Right atrium auricular region (tissue), 2 donors: ENCODE data around the gene IL16. TPM values are rescaled to one million over a fixed set of nuclear protein-coding genes. Genes with fewer than 3 reads are reported as not detected.
A peak's percentile ranks its signal among the peaks of the same experiment; 100 is the strongest.

Source experiments
- DNase-seq: peaks from one replicate; pipeline ENCODE4 v3.0.0-alpha.2; 2019; ENCODE audit warnings: low spot score
- H3K27ac ChIP-seq, 2 donors: fragments of 200-600 bp; sonication (generic); 1 replicate in 1 of 2; 2 replicates in 1 of 2; pipeline ENCODE4 v1.5.1; 2016 to 2019
- H3K27me3 ChIP-seq, 2 donors: fragments of 200-600 bp; sonication (generic); one replicate each; pipeline versions ENCODE4 v1.5.1 to v1.6.0; 2017 to 2019
- H3K36me3 ChIP-seq: fragments of 200-600 bp; sonication (generic); one replicate; pipeline ENCODE4 v1.5.1; 2016
- H3K4me1 ChIP-seq, 2 donors: fragments of 200-600 bp; sonication (generic); one replicate each; pipeline versions ENCODE4 v1.5.1 to v1.6.0; 2017 to 2019
- H3K4me3 ChIP-seq, 2 donors: fragments of 200-600 bp; sonication (generic); 1 replicate in 1 of 2; 2 replicates in 1 of 2; pipeline ENCODE4 v1.5.1; 2017 to 2019; ENCODE audit warnings: mild to moderate bottlenecking in 1 of 2, moderate library complexity in 1 of 2
- H3K9me3 ChIP-seq, 2 donors: fragments of 200-600 bp; sonication (generic); one replicate each; pipeline ENCODE4 v1.5.1; 2019
- total RNA-seq, 2 donors: library from RNA; depleted of rRNA; stranded (reverse); fragments of >200 nt; gene quantifications; one replicate each; pipeline ENCODE4 v1.1.0, GENCODE V29; 2016
- TF ChIP-seq, protein P1 (sequence below), 2 donors: fragments of 200-600 bp; sonication (generic); IDR thresholded peaks; one replicate each; pipeline ENCODE4 v1.5.1; 2019; ENCODE audit warnings: antibody characterized with exemption in 2 of 2

The IL16 gene
- total RNA-seq, 2 donors from 2014 or later = 3.9 to 12.1 TPM

DNA sequence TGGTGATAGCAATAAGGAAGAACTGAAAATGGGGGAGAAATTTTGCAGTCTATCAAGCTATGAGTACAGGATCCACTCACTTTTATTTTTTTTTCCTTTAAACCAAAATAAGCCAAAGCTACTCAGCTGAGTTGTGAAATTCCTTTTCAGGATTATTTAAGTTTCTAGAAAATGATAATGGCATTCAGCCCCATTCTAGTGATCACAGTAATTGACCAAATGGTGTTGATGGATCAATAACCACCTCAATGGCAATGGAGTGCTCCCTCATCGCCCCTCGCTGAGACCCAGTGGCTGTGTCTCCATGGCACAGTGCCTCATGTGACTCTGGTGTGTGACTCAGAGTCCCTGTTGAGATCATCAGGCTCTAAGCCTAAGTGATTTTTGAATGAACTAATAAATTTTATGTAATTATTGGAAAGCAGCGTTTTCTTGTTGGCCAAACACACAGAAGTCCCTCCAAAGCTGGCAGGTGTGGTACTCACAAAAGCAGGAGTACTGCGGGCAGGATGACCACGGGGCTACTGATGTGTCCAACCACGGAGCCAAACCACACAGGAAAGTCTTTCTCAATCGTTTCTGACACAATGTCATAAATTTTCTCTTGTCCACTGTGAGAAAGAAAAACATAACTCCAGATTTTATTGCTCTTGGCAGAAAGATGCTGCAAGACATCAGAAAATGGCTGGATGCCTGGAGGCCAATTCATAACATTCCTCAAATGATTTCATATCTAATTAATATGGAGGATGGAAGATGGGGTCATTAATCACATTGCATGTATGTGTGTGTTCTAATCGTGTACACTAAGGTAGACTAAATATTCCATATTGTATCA is 141.7 kb downstream of the IL16 start:
- TF ChIP-seq, protein P1, sequence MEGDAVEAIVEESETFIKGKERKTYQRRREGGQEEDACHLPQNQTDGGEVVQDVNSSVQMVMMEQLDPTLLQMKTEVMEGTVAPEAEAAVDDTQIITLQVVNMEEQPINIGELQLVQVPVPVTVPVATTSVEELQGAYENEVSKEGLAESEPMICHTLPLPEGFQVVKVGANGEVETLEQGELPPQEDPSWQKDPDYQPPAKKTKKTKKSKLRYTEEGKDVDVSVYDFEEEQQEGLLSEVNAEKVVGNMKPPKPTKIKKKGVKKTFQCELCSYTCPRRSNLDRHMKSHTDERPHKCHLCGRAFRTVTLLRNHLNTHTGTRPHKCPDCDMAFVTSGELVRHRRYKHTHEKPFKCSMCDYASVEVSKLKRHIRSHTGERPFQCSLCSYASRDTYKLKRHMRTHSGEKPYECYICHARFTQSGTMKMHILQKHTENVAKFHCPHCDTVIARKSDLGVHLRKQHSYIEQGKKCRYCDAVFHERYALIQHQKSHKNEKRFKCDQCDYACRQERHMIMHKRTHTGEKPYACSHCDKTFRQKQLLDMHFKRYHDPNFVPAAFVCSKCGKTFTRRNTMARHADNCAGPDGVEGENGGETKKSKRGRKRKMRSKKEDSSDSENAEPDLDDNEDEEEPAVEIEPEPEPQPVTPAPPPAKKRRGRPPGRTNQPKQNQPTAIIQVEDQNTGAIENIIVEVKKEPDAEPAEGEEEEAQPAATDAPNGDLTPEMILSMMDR (IDR thresholded peaks at IDR 0.05) = no peak
- no peaks in the 10 kb centered on the region for H3K9me3 ChIP-seq
- no peak overlapping the region for H3K4me3 ChIP-seq
- no peaks in the 10 kb centered on the region for H3K27me3 ChIP-seq
- H3K27ac ChIP-seq = peak overlapping the region; percentile 38 to 62
- H3K4me1 ChIP-seq = peaks cover 0 to 14% of the 10 kb centered on the region in 2 donors
- peak; percentile 75 for DNase-seq
- no peaks in the 10 kb centered on the region for H3K36me3 ChIP-seq

DNA sequence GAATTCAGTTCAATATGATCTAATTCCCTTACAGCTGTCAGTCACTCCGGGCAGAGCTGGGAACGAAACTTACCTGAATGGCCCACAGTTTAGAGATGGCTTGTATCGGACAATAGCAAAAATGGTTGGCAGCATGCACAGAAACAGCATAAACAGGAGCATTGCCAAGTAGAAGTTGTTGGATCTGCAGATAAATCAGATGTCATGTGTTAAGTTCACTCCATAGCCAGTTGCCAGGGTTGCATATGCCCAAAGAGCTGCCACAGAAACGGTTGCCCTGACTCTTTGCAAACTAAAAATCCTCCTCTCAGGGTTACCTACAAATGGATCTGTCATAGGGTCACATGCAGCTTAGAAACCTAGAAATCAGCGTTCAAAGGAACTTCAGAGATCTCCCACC is 142.6 kb downstream of the IL16 start:
- peaks cover 0 to 14% of the 10 kb centered on the region in 2 donors for H3K4me1 ChIP-seq
- no peaks in the 10 kb centered on the region for H3K36me3 ChIP-seq
- no peaks in the 10 kb centered on the region for H3K9me3 ChIP-seq
- no peak overlapping the region for H3K4me3 ChIP-seq
- TF ChIP-seq, protein P1 (IDR thresholded peaks at IDR 0.05) = no peak
- H3K27me3 ChIP-seq = no peaks in the 10 kb centered on the region
- peak; percentile 50 for DNase-seq
- H3K27ac ChIP-seq = no peak overlapping the region

DNA sequence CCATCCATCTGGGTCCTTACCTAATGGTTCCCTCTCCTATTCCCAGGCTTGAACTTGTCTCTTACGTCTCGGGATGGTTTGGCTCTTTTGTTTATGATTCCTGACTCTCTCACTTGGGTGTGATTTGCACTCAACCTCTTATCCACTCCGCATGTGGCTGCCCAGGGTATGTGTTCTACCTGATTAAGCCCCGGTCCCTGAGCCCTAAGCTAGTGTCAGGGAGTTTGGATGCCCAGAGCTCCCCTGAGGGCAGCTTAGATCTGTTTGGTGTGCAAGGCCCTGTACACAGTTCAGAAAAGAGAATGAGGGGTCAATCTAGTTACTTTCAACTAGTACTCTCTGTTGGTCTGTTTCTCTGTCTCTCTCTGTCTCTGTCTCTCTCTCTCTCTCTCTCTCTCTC is 143.2 kb downstream of the IL16 start:
- Histone ChIP-seq H3K4me3 (no peak overlapping the region), H3K36me3 (no peaks in the 10 kb centered on the region), H3K9me3 (no peaks in the 10 kb centered on the region), H3K27me3 (no peaks in the 10 kb centered on the region), H3K4me1 (peaks cover 0 to 14% of the 10 kb centered on the region in 2 donors), H3K27ac (no peak overlapping the region)
- TF ChIP-seq, protein P1 (IDR thresholded peaks at IDR 0.05) = no peak
- peak; percentile 54 for DNase-seq

DNA sequence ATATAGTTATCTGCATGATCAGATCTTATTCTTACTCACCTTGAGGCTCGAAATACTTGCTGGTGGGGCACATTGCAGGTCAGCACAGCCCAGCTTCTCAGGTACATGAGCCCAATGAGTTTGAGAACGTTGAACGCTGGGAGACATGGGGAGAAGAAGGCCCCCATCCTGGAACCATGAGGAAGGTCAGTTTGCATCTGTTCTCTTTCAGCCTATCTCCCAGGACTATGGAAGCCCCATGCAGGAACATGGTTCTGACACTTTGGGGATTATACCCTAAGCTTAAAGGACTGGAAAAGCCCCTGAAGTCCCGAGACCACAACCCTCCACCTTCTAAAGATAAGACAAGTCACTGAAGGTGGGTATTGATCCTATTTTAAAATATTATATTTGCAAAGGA is 144.7 kb downstream of the IL16 start:
- TF ChIP-seq, protein P1 (IDR thresholded peaks at IDR 0.05) = no peak
- H3K36me3 ChIP-seq = no peaks in the 10 kb centered on the region
- H3K9me3 ChIP-seq = no peaks in the 10 kb centered on the region
- H3K4me1 ChIP-seq = peaks cover 0 to 10% of the 10 kb centered on the region in 2 donors
- peak; percentile 38 for DNase-seq
- H3K27me3 ChIP-seq = no peaks in the 10 kb centered on the region
- no peak overlapping the region for H3K4me3 ChIP-seq
- H3K27ac ChIP-seq = no peak overlapping the region

DNA sequence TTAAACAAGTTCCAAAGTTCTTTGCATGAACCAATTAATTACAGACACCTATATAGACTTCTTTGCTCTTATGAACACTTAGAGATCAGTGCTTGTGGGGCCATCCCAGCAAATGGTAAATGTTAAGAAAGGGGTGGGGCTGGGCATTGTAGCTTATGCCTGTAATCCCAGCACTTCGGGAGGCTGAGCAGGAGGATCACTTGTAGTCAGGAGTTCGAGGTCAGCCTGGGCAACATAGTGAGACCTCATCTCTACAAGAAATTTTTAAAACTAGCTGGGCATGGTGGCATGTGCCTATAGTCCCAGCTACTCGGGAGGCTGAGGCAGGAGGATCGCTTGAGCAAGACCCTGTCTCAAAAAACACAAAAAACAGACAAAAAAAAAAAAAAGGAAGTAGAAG is 146.7 kb downstream of the IL16 start:
- H3K27me3 ChIP-seq = no peaks in the 10 kb centered on the region
- H3K36me3 ChIP-seq = no peaks in the 10 kb centered on the region
- H3K9me3 ChIP-seq = no peaks in the 10 kb centered on the region
- peak; percentile 28 for DNase-seq
- TF ChIP-seq, protein P1 (IDR thresholded peaks at IDR 0.05) = no peak
- no peaks in the 10 kb centered on the region for H3K4me1 ChIP-seq
- H3K27ac ChIP-seq = no peak overlapping the region
- H3K4me3 ChIP-seq = no peak overlapping the region
